Small intestine (tissue), 7 donors: ENCODE results near the gene LDLRAD2. TPM values are rescaled to one million over a fixed set of nuclear protein-coding genes. Genes with fewer than 3 reads are reported as not detected.

Experiments
- DNase-seq, 2 donors: peaks; one replicate each; pipeline versions ENCODE4 v3.0.0 to v3.0.0-alpha.2; 2013
- FAIRE-seq: peaks from 2 replicates; lab custom pipeline; 2012; peaks lifted over from hg19 to GRCh38; lab: Jason Lieb, UNC
- H3K27ac ChIP-seq, 3 donors: one replicate each; pipeline ENCODE4 v1.5.1; 2013; ENCODE audit warnings: low read length in 2 of 3, mild to moderate bottlenecking in 2 of 3, control low read depth in 1 of 3, inconsistent platforms in 1 of 3, low read depth in 1 of 3, moderate library complexity in 1 of 3
- H3K27me3 ChIP-seq, 3 donors: one replicate each; pipeline ENCODE4 v1.6.1; 2013; ENCODE audit warnings: low read length in 3 of 3, inconsistent platforms in 1 of 3; ENCODE audit not compliant: control insufficient read depth in 3 of 3, insufficient read depth in 3 of 3
- H3K36me3 ChIP-seq, 3 donors: one replicate each; pipeline ENCODE4 v1.6.1; 2013; ENCODE audit warnings: low read length in 3 of 3, inconsistent platforms in 1 of 3, low read depth in 1 of 3, mild to moderate bottlenecking in 1 of 3, moderate library complexity in 1 of 3; ENCODE audit not compliant: control insufficient read depth in 3 of 3, insufficient read depth in 2 of 3
- H3K4me1 ChIP-seq, 3 donors: one replicate each; pipeline ENCODE4 v1.6.1; 2013; ENCODE audit warnings: low read length in 2 of 3, inconsistent platforms in 1 of 3, low read depth in 1 of 3, mild to moderate bottlenecking in 1 of 3, moderate library complexity in 1 of 3; ENCODE audit not compliant: control insufficient read depth in 3 of 3, insufficient read depth in 2 of 3
- H3K4me3 ChIP-seq, 3 donors: one replicate each; pipeline ENCODE4 v1.5.1; 2013; ENCODE audit warnings: low read length in 3 of 3, control low read depth in 1 of 3, inconsistent platforms in 1 of 3, low read depth in 1 of 3, mild to moderate bottlenecking in 1 of 3, moderate library complexity in 1 of 3
- H3K9me3 ChIP-seq, 2 donors: one replicate each; pipeline ENCODE4 v1.6.1; 2013; ENCODE audit warnings: low read depth in 1 of 2, low read length in 1 of 2; ENCODE audit not compliant: control insufficient read depth in 2 of 2, insufficient read depth in 1 of 2
- WGBS, 3 donors: extraction: QIAGEN DNeasy Blood & Tissue Kit; methylation state at CpG; one replicate each; pipeline ENCODE4 v1.1.7; 2013; 5-methylcytosine and 5-hydroxymethylcytosine counted together
- polyA plus RNA-seq, 4 donors: library from polyadenylated mRNA; stranded (reverse) in 3 of 4; unstranded in 1 of 4; fragments of 200-250 nt in 3 of 4; fragments of 120-200 nt in 1 of 4; gene quantifications; one replicate each; pipeline versions ENCODE4 v1.2.1 to v1.2.3, GENCODE V29; 2013
- donor health status: healthy with polysubstance abuse.
- donor health status: control.
- donor health status: control.
- donor health status: Bipolar disorder and iron deficiency.
- donor health status: healthy.

LDLRAD2 gene
- polyA plus RNA-seq, 4 donors: 0.22 to 1.7 (median 0.83) TPM

- Histone ChIP-seq H3K9me3 (peaks cover 0 to 11% of the 10 kb centered on the region in 2 donors), H3K27ac (no peak overlapping the region), H3K4me1 (peaks cover 0 to 7% (median 0%) of the 10 kb centered on the region in 3 donors), H3K4me3 (no peak overlapping the region), H3K27me3 (no peaks in the 10 kb centered on the region), H3K36me3 (peaks cover 9 to 97% (median 9%) of the 10 kb centered on the region in 3 donors)
- FAIRE-seq (no peak), DNase-seq (no peak)
- WGBS, 3 donors: 74 to 91% (median 83%) methylated on average over 3 of the region's 3 CpGs
These were observed 48.9 kb downstream of the LDLRAD2 start for GRCh38 chr1:21860971-21861370.

DNA sequence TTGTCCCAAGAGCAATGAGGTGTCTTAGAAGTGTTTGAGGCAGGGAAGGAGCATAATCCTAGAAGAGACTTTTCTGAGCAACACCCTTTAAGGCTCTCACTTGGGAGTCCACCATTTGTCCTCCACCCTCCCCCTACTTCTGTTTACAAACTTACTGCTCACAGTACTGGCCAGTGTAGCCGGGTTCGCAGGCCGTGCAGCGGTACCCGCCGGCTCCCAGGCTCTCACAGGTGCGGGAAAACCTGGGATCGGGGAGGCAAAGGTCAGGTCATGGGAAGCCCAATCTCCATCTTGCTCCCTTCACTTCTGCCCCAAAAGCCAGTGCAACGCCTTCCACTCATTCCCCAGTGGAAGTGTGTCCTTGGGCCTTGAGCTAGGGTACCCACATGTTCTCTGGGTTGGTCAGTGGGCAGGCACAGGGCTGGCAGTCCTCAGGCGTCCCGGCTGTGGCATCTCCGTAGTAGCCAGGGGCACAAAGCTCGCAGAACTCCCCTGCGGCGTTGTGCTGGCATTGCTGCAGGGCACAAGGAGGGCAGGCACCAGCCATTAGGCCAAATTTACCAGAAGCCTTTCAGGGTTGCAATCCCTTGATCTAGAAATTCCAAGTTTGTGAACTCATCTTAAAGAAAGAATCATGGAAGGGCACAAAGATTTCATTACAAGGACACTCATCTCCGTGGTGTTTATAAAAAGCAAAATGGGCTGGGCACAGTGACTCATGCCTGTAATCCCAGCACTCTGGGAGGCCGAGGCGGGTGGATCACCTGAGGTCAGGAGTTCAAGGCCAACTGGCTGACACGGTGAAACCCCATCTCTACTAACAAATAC, 49.8 kb downstream of the LDLRAD2 start:
- H3K4me3 ChIP-seq: no peak overlapping the region
- H3K36me3 ChIP-seq: peaks cover 5 to 96% (median 7%) of the 10 kb centered on the region in 3 donors
- H3K27me3 ChIP-seq: no peaks in the 10 kb centered on the region
- peaks cover 0 to 15% (median 0%) of the 10 kb centered on the region in 3 donors for H3K4me1 ChIP-seq
- peaks cover 0 to 11% of the 10 kb centered on the region in 2 donors for H3K9me3 ChIP-seq
- FAIRE-seq (no peak), DNase-seq (peak in 1 of 2 donors; percentile 37)
- H3K27ac ChIP-seq: no peak overlapping the region
- 84 to 89% (median 87%) methylated on average over 19 of the region's 19 CpGs for WGBS, 3 donors

GRCh38 chr1:21863981-21864380, 51.9 kb downstream of the LDLRAD2 start:
- Histone ChIP-seq H3K4me1 (peaks cover 0 to 16% (median 0%) of the 10 kb centered on the region in 3 donors), H3K27ac (no peak overlapping the region), H3K27me3 (no peaks in the 10 kb centered on the region), H3K9me3 (peaks cover 0 to 11% of the 10 kb centered on the region in 2 donors), H3K4me3 (no peak overlapping the region), H3K36me3 (peaks cover 2 to 82% (median 4%) of the 10 kb centered on the region in 3 donors)
- 92 to 95% (median 92%) methylated on average over 12 of the region's 12 CpGs for WGBS, 3 donors
- FAIRE-seq (no peak), DNase-seq (no peak)

DNA sequence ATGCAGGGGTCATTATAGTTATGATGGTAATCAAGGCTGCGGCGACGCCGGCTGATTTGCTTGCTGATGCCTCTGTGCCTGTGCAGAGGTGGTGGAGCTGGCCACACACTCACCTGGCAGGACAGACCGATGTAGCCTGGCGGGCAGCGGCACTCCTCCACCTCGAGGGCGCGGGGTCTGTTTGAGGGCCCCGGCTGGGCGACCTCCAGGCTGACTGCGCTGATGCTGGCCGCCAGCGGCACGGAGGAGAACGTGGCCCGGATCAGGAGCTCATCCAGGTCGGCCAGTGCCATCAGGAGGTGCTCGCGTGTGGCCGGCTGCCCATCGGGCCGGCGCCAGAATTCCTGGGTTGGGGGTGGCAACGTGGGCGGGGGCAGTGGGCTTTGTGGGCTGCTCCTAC, 52.7 kb downstream of the LDLRAD2 start:
- Histone ChIP-seq H3K9me3 (peaks cover 0 to 11% of the 10 kb centered on the region in 2 donors), H3K27ac (peak overlapping the region in 1 of 3 donors; percentile 69), H3K4me1 (peaks cover 0 to 16% (median 0%) of the 10 kb centered on the region in 3 donors), H3K27me3 (no peaks in the 10 kb centered on the region), H3K36me3 (peaks cover 2 to 80% (median 4%) of the 10 kb centered on the region in 3 donors), H3K4me3 (no peak overlapping the region)
- DNase-seq (no peak), FAIRE-seq (no peak)
- 92 to 95% (median 95%) methylated on average over 23 to 27 of the region's 27 CpGs for WGBS, 3 donors

DNA sequence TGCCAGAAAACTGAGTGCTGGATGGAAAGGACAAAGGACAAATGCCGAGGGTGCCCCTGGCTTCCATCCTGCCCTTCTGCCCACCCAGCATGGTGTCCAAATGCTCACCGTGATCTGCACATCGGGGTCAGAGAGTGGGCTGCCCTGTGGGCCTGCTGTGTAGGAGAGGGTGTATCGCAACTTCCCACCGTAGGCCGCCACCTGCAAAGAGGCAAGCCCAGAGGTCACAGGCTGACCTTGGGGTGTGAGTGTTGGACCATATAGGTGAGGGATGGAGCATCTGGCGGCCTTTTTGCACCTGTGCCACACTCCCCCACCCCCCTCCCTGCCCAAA, 53.5 kb downstream of the LDLRAD2 start:
- Histone ChIP-seq H3K4me3 (no peak overlapping the region), H3K9me3 (peaks cover 0 to 11% of the 10 kb centered on the region in 2 donors), H3K27me3 (no peaks in the 10 kb centered on the region), H3K36me3 (peaks cover 2 to 80% (median 4%) of the 10 kb centered on the region in 3 donors), H3K4me1 (peaks cover 0 to 16% (median 0%) of the 10 kb centered on the region in 3 donors), H3K27ac (peak overlapping the region in 1 of 3 donors; percentile 69)
- FAIRE-seq (no peak), DNase-seq (no peak)
- WGBS, 3 donors: 92 to 97% (median 93%) methylated on average over 7 of the region's 7 CpGs

GRCh38 chr1:21865943-21866706, 54.1 kb downstream of the LDLRAD2 start:
- Histone ChIP-seq H3K36me3 (peaks cover 2 to 80% (median 4%) of the 10 kb centered on the region in 3 donors), H3K27me3 (no peaks in the 10 kb centered on the region), H3K9me3 (peaks cover 0 to 9% of the 10 kb centered on the region in 2 donors), H3K27ac (peak overlapping the region in 2 of 3 donors; percentile 34 to 73), H3K4me1 (peaks cover 0 to 16% (median 0%) of the 10 kb centered on the region in 3 donors), H3K4me3 (no peak overlapping the region)
- DNase-seq: peak in 1 of 2 donors; percentile 52
- 62 to 75% (median 75%) methylated on average over 11 of the region's 11 CpGs for WGBS, 3 donors
- no peak for FAIRE-seq

GRCh38 chr1:21866707-21867043, 54.6 kb downstream of the LDLRAD2 start:
- Histone ChIP-seq H3K27ac (peak overlapping the region in 2 of 3 donors; percentile 25 to 73), H3K9me3 (peaks cover 0 to 4% of the 10 kb centered on the region in 2 donors), H3K4me3 (no peak overlapping the region), H3K27me3 (no peaks in the 10 kb centered on the region), H3K4me1 (peaks cover 0 to 16% (median 0%) of the 10 kb centered on the region in 3 donors), H3K36me3 (peaks cover 0 to 80% (median 4%) of the 10 kb centered on the region in 3 donors)
- WGBS, 3 donors: 14 to 48% (median 29%) methylated on average over 1 of the region's 1 CpG
- FAIRE-seq (no peak), DNase-seq (no peak)

- Histone ChIP-seq H3K27ac (no peak overlapping the region), H3K36me3 (peaks cover 0 to 80% (median 0%) of the 10 kb centered on the region in 3 donors), H3K9me3 (no peaks in the 10 kb centered on the region), H3K4me1 (peaks cover 0 to 16% (median 0%) of the 10 kb centered on the region in 3 donors), H3K4me3 (no peak overlapping the region), H3K27me3 (no peaks in the 10 kb centered on the region)
- no peak for FAIRE-seq
- no peak for DNase-seq
- WGBS, 3 donors: 79 to 82% (median 81%) methylated on average over 5 of the region's 5 CpGs
These were observed 55.5 kb downstream of the LDLRAD2 start for GRCh38 chr1:21867451-21867996.
